ENCODE results near the gene NRF1. TPM values are rescaled to one million over a fixed set of nuclear protein-coding genes. Genes with fewer than 3 reads are reported as not detected.

Gene NRF1
- total RNA-seq, 1 donor from 2014 or later = 29.7 TPM

- Mint-ChIP-seq H3K9me3 (ENCODE audit: low read depth) (no peaks in the 10 kb centered on the region), H3K27ac (no peak overlapping the region), H3K27me3 (no peaks in the 10 kb centered on the region), H3K36me3 (ENCODE audit: insufficient read depth) (no peaks in the 10 kb centered on the region), H3K4me1 (ENCODE audit: low read depth) (peaks cover 12% of the 10 kb centered on the region), H3K4me3 (ENCODE audit: low read depth) (no peak overlapping the region)
- TF ChIP-seq CTCF (IDR thresholded peaks at IDR 0.05; ENCODE audit: unreplicated experiment) = no peak
- no peak for DNase-seq (ENCODE audit: low spot score, unreplicated experiment)
Measured at GRCh38 chr7:129636641-129637040, 25.1 kb downstream of the NRF1 start.

- DNase-seq (ENCODE audit: low spot score, unreplicated experiment) = no peak
- Mint-ChIP-seq H3K36me3 (ENCODE audit: insufficient read depth) (no peaks in the 10 kb centered on the region), H3K27ac (no peak overlapping the region), H3K4me3 (ENCODE audit: low read depth) (no peak overlapping the region), H3K9me3 (ENCODE audit: low read depth) (no peaks in the 10 kb centered on the region), H3K27me3 (no peaks in the 10 kb centered on the region), H3K4me1 (ENCODE audit: low read depth) (peaks cover 10% of the 10 kb centered on the region)
- no peak for TF ChIP-seq CTCF (IDR thresholded peaks at IDR 0.05; ENCODE audit: unreplicated experiment)
Measured at GRCh38 chr7:129640400-129640799, 28.9 kb downstream of the NRF1 start.

- H3K27ac Mint-ChIP-seq = no peak overlapping the region
- H3K9me3 Mint-ChIP-seq (ENCODE audit: low read depth) = no peaks in the 10 kb centered on the region
- TF ChIP-seq CTCF (IDR thresholded peaks at IDR 0.05; ENCODE audit: unreplicated experiment) = no peak
- H3K27me3 Mint-ChIP-seq = no peaks in the 10 kb centered on the region
- H3K4me1 Mint-ChIP-seq (ENCODE audit: low read depth) = peaks cover 5% of the 10 kb centered on the region
- no peak for DNase-seq (ENCODE audit: low spot score, unreplicated experiment)
- no peak overlapping the region for H3K4me3 Mint-ChIP-seq (ENCODE audit: low read depth)
- no peaks in the 10 kb centered on the region for H3K36me3 Mint-ChIP-seq (ENCODE audit: insufficient read depth)
Measured at GRCh38 chr7:129642871-129643549, 31.5 kb downstream of the NRF1 start.

GRCh38 chr7:129643550-129644170, 32.1 kb downstream of the NRF1 start:
- peaks cover 5% of the 10 kb centered on the region for H3K4me1 Mint-ChIP-seq (ENCODE audit: low read depth)
- H3K9me3 Mint-ChIP-seq (ENCODE audit: low read depth) = no peaks in the 10 kb centered on the region
- H3K27ac Mint-ChIP-seq = no peak overlapping the region
- no peaks in the 10 kb centered on the region for H3K27me3 Mint-ChIP-seq
- H3K36me3 Mint-ChIP-seq (ENCODE audit: insufficient read depth) = peaks cover 2% of the 10 kb centered on the region
- DNase-seq (ENCODE audit: low spot score, unreplicated experiment) = no peak
- TF ChIP-seq CTCF (IDR thresholded peaks at IDR 0.05; ENCODE audit: unreplicated experiment) = no peak
- no peak overlapping the region for H3K4me3 Mint-ChIP-seq (ENCODE audit: low read depth)

- H3K36me3 Mint-ChIP-seq (ENCODE audit: insufficient read depth) = peaks cover 3% of the 10 kb centered on the region
- peak; percentile 59 for TF ChIP-seq CTCF (IDR thresholded peaks at IDR 0.05; ENCODE audit: unreplicated experiment)
- no peak overlapping the region for H3K27ac Mint-ChIP-seq
- H3K4me3 Mint-ChIP-seq (ENCODE audit: low read depth) = no peak overlapping the region
- peaks cover 8% of the 10 kb centered on the region for H3K4me1 Mint-ChIP-seq (ENCODE audit: low read depth)
- no peaks in the 10 kb centered on the region for H3K9me3 Mint-ChIP-seq (ENCODE audit: low read depth)
- DNase-seq (ENCODE audit: low spot score, unreplicated experiment) = no peak
- no peaks in the 10 kb centered on the region for H3K27me3 Mint-ChIP-seq
Measured at GRCh38 chr7:129644634-129645230, 33.2 kb downstream of the NRF1 start.

All from progenitor cell of endocrine pancreas (in vitro differentiated cells).